Osteocyte (in vitro differentiated cells): ENCODE measurements around the gene PIP4K2C. TPM values are rescaled to one million over a fixed set of nuclear protein-coding genes. Genes with fewer than 3 reads are reported as not detected.

Experiments used
- DNase-seq: peaks from one replicate; pipeline ENCODE4 v3.0.0; 2021; ENCODE audit warnings: mixed read lengths; ENCODE audit not compliant: unreplicated experiment; ENCODE audit errors: extremely low spot score
- H3K27ac Mint-ChIP-seq: one replicate; pipeline ENCODE4 v1.8.0; 2021; ENCODE audit warnings: mild to moderate bottlenecking, mixed read lengths; ENCODE audit not compliant: unreplicated experiment
- H3K27me3 Mint-ChIP-seq: one replicate; pipeline ENCODE4 v1.8.0; 2021; ENCODE audit warnings: mixed read lengths; ENCODE audit not compliant: unreplicated experiment
- H3K36me3 Mint-ChIP-seq: one replicate; pipeline ENCODE4 v1.8.0; 2021; ENCODE audit warnings: mixed read lengths; ENCODE audit not compliant: unreplicated experiment
- H3K4me1 Mint-ChIP-seq: one replicate; pipeline ENCODE4 v1.8.0; 2021; ENCODE audit warnings: mixed read lengths; ENCODE audit not compliant: unreplicated experiment
- H3K4me3 Mint-ChIP-seq: one replicate; pipeline ENCODE4 v1.8.0; 2021; ENCODE audit warnings: mild to moderate bottlenecking, moderate library complexity, mixed read lengths; ENCODE audit not compliant: unreplicated experiment
- H3K9me3 Mint-ChIP-seq: one replicate; pipeline ENCODE4 v1.8.0; 2021; ENCODE audit warnings: mixed read lengths; ENCODE audit not compliant: unreplicated experiment
- CTCF ChIP-seq: fragments of 200-600 bp; sonication (generic); IDR thresholded peaks from 2 replicates; pipeline ENCODE4 v1.5.0; 2021; ENCODE audit warnings: antibody characterized with exemption, mild to moderate bottlenecking, moderate library complexity
- total RNA-seq: library from RNA; stranded (reverse); gene quantifications from 2 replicates; pipeline ENCODE4 v1.2.1, GENCODE V29; 2021

The PIP4K2C gene
- total RNA-seq, 1 donor from 2014 or later: 30.4 TPM

- Mint-ChIP-seq H3K4me3 (peak overlapping the region; percentile 67), H3K4me1 (peaks cover 40% of the 10 kb centered on the region), H3K36me3 (peaks cover 7% of the 10 kb centered on the region), H3K27me3 (peaks cover 44% of the 10 kb centered on the region), H3K27ac (peak overlapping the region; percentile 23), H3K9me3 (no peaks in the 10 kb centered on the region)
- DNase-seq: no peak
- TF ChIP-seq CTCF: no peak
Observed at GRCh38 chr12:57549203-57549908, 41.6 kb upstream of the PIP4K2C start.

DNA sequence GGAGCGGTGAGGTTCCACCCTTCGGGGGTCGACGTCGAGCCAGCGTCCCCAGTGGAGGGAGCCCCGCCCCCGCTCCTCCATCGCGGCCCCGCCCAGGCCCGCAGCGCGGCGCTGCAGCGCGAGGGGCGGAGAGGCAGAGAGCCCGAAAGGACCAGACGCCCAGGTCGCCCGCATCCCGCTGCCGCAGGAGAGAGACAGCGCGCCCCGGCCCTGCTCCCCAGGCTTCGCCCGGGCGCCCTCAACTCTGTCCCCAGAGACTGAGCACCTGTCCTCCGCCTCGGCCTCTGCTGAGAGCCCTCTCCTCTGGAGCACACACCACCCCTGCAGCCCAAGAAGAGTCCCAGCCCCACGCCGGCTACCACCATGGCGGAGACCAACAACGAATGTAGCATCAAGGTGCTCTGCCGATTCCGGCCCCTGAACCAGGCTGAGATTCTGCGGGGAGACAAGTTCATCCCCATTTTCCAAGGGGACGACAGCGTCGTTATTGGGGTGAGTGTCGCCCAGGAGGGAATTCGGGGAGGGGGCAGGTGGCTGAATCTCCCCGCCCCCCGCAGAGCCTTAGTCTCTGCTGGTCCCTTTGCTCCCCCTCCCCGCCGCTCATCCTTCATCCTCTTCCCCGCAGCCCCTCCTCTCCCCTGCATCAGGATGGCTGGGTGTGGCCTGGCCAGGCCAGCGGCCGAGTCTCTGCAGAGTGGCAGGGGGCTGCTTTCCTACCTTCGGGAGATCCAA, 40.9 kb upstream of the PIP4K2C start, which contains the start of gene KIF5A:
TSS of gene KIF5A (plus strand) at position 136 of the 732 bp plus-strand sequence. CDS start at position 364, 228 bp downstream.
- peak within 1 kb of the TSS; percentile 67 for H3K4me3 Mint-ChIP-seq
- TF ChIP-seq CTCF: no peak
- H3K4me1 Mint-ChIP-seq: peaks cover 35% of the 10 kb centered on the region
- peaks cover 51% of the 10 kb centered on the region for H3K27me3 Mint-ChIP-seq
- DNase-seq: no peak
- H3K27ac Mint-ChIP-seq: peak within 1 kb of the TSS; percentile 23
- H3K36me3 Mint-ChIP-seq: peaks cover 7% of the 10 kb centered on the region
- H3K9me3 Mint-ChIP-seq: no peaks in the 10 kb centered on the region

DNA sequence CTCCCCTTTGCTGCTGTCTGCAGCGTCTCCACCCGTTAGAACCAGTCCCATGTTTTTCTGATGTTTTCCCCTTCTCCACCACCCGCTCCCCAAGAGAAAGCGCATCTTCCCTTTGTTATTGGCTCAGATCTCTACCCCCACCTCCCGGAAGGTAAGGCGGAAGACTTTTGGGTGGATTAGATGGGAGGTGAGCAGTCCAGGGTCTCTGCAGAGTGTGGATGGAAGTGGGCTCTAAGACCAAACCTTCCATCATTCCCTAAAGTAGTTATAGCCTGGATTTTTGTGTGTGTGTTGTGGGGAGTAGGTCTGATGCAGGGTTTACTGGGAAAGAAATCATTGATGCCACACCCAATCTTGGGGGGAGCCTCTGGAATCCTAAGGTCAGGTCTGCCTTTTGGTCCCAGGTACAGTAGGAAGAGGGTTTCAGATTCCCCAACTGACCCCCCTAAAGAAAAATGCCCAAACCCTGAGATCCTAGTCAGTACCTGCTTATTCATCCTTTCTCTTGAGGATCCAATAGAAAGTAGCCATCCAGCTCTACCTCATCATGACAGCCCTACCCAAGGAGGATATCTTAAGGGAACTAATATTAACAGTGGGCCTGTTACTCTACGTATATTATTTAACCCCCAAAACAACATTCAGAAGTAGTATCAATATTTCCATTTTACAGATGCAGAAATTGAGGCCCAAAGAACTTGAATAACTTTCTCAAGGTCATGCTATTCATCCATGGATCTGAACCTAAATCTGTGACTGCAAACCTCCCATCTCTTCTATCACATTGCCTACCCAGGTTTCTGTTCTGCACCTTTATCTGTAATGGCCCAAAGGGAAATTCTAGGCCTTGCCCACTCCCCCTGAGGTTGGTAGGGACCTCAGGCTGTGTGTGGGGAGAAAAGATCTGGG, 40.1 kb upstream of the PIP4K2C start:
- Mint-ChIP-seq H3K4me1 (peaks cover 27% of the 10 kb centered on the region), H3K4me3 (peak overlapping the region; percentile 67), H3K27me3 (peaks cover 52% of the 10 kb centered on the region), H3K36me3 (peaks cover 3% of the 10 kb centered on the region), H3K27ac (no peak overlapping the region), H3K9me3 (no peaks in the 10 kb centered on the region)
- TF ChIP-seq CTCF: no peak
- DNase-seq: no peak

DNA sequence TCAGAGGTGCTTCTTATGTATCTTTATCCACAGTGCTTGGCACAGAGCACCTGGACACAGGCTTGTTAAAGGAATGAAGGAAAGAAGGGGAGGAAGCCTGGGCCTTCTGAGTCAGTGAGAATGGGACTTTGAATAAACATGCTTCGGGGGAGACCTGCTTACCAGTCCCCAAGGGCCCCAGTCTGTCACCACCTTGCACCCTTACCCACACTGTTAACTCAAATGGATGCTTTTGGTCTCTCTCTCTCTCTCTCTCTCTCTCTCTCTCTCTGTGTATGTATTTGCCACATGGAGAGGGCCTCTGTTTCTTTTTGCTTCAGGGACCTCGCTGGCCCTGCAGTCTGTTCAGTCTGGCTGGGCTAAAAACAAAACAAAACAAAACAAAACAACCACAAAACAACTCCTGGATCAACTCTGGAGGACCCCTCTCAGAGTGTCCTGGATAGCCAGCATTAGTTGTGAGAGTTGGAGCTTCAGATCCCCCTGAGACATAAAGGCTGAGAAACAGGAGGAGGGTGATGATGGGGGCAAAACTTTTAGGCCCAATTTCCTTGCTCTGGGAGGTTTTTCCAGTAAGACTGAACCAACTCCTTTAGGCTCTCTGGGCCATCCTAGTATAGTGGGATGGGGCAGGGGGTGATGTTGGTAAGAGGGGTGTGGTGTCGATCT, 39.2 kb upstream of the PIP4K2C start:
- Mint-ChIP-seq H3K27ac (no peak overlapping the region), H3K9me3 (no peaks in the 10 kb centered on the region), H3K36me3 (peaks cover 3% of the 10 kb centered on the region), H3K4me1 (peaks cover 22% of the 10 kb centered on the region), H3K27me3 (peaks cover 57% of the 10 kb centered on the region), H3K4me3 (no peak overlapping the region)
- no peak for DNase-seq
- TF ChIP-seq CTCF: no peak
